ENCODE data around the gene ZFP91.

- TF ChIP-seq CTCF (IDR thresholded peaks at IDR 0.05), result no peak
- no peak for TF ChIP-seq EZH2 (IDR thresholded peaks at IDR 0.05)
Observed at GRCh38 chr11:58647141-58647699, 68.4 kb downstream of the ZFP91 start.
